Measurements from ENCODE around the gene ZNF428.

ZNF428 gene

GRCh38 chr19:43611788-43612187 is 7.6 kb downstream of the ZNF428 start, which contains the start of gene SRRM5:
Gene SRRM5, plus strand, starts transcription at chr19:43612088. Its CDS starts 34 bp downstream, at chr19:43612122.
- no peak within 1 kb of the TSS for H3K9ac ChIP-seq (ENCODE audit: low read length)
- H3K4me2 ChIP-seq (ENCODE audit: low read length), result no peak within 1 kb of the TSS
- peaks cover 33 to 46% of the 10 kb centered on the region in 2 experiments for H3K36me3 ChIP-seq (ENCODE audit: control insufficient read depth in 1 of 2, insufficient read depth in 2 of 2, low read length in 2 of 2)
- H3K4ac ChIP-seq (ENCODE audit: low read depth, low read length), result no peak within 1 kb of the TSS
- no peak within 1 kb of the TSS for H2BK12ac ChIP-seq (ENCODE audit: low read length)
- no peak within 1 kb of the TSS for H2BK5ac ChIP-seq (ENCODE audit: low read depth, low read length, poor library complexity)
- no peak within 1 kb of the TSS for H2AK5ac ChIP-seq (ENCODE audit: low read length)
- no peak within 1 kb of the TSS for H3K4me3 ChIP-seq (ENCODE audit: low read depth, low read length)
- no peak within 1 kb of the TSS for H3K27ac ChIP-seq (ENCODE audit: low read depth, low read length)
- H2BK120ac ChIP-seq (ENCODE audit: insufficient read depth, low read length, poor library complexity), result no peak within 1 kb of the TSS
- no peaks in the 10 kb centered on the region for H3K4me1 ChIP-seq (ENCODE audit: control insufficient read depth in 1 of 2, insufficient read depth in 2 of 2, low read length in 2 of 2)
- no peak within 1 kb of the TSS for H2AFZ ChIP-seq (ENCODE audit: insufficient read depth, low read length, poor library complexity)
- no peaks in the 10 kb centered on the region for H3K79me1 ChIP-seq (ENCODE audit: low read length)
- no peaks in the 10 kb centered on the region for H3K27me3 ChIP-seq (ENCODE audit: insufficient read depth, low read length)
- H3K23ac ChIP-seq (ENCODE audit: low read length), result no peak within 1 kb of the TSS
- DNase-seq, result no peak
- H4K91ac ChIP-seq (ENCODE audit: low read depth, low read length), result no peak within 1 kb of the TSS
- H3K14ac ChIP-seq (ENCODE audit: low read length), result no peak within 1 kb of the TSS
- peaks cover 1% of the 10 kb centered on the region for H3K9me3 ChIP-seq (ENCODE audit: insufficient read depth, low read depth, low read length)
- H4K12ac ChIP-seq (ENCODE audit: low read depth, low read length), result no peak within 1 kb of the TSS
- H3K79me2 ChIP-seq (ENCODE audit: control insufficient read depth, insufficient read depth, low read length, poor library complexity), result no peaks in the 10 kb centered on the region
- H3K18ac ChIP-seq (ENCODE audit: low read length), result no peak within 1 kb of the TSS
- no CpG with 5 or more reads among the region's 3 CpGs for WGBS (ENCODE audit: extremely low coverage, insufficient coverage, insufficient read length)
- no peak within 1 kb of the TSS for H4K8ac ChIP-seq (ENCODE audit: low read depth, low read length)

GRCh38 chr19:43610493-43610892 is 8.9 kb downstream of the ZNF428 start:
- Histone ChIP-seq H3K4ac (ENCODE audit: low read depth, low read length) (no peak overlapping the region), H2BK5ac (ENCODE audit: low read depth, low read length, poor library complexity) (no peak overlapping the region), H3K36me3 (ENCODE audit: control insufficient read depth in 1 of 2, insufficient read depth in 2 of 2, low read length in 2 of 2) (peaks cover 34 to 50% of the 10 kb centered on the region in 2 experiments), H3K4me2 (ENCODE audit: low read length) (no peak overlapping the region), H3K4me1 (ENCODE audit: control insufficient read depth in 1 of 2, insufficient read depth in 2 of 2, low read length in 2 of 2) (no peaks in the 10 kb centered on the region), H3K9ac (ENCODE audit: low read length) (no peak overlapping the region), H2BK120ac (ENCODE audit: insufficient read depth, low read length, poor library complexity) (no peak overlapping the region), H4K8ac (ENCODE audit: low read depth, low read length) (no peak overlapping the region), H3K9me3 (ENCODE audit: insufficient read depth, low read depth, low read length) (peaks cover 1% of the 10 kb centered on the region), H2AK5ac (ENCODE audit: low read length) (no peak overlapping the region), H2AFZ (ENCODE audit: insufficient read depth, low read length, poor library complexity) (no peak overlapping the region), H3K18ac (ENCODE audit: low read length) (no peak overlapping the region), H3K27me3 (ENCODE audit: insufficient read depth, low read length) (no peaks in the 10 kb centered on the region), H3K23ac (ENCODE audit: low read length) (no peak overlapping the region), H3K79me2 (ENCODE audit: control insufficient read depth, insufficient read depth, low read length, poor library complexity) (no peaks in the 10 kb centered on the region), H4K12ac (ENCODE audit: low read depth, low read length) (no peak overlapping the region), H3K27ac (ENCODE audit: low read depth, low read length) (no peak overlapping the region), H3K14ac (ENCODE audit: low read length) (no peak overlapping the region), H2BK12ac (ENCODE audit: low read length) (no peak overlapping the region), H4K91ac (ENCODE audit: low read depth, low read length) (no peak overlapping the region), H3K4me3 (ENCODE audit: low read depth, low read length) (no peak overlapping the region), H3K79me1 (ENCODE audit: low read length) (no peaks in the 10 kb centered on the region)
- no peak for DNase-seq
- WGBS (ENCODE audit: extremely low coverage, insufficient coverage, insufficient read length), result no CpG with 5 or more reads among the region's 3 CpGs

- no peak overlapping the region for H4K8ac ChIP-seq (ENCODE audit: low read depth, low read length)
- H3K36me3 ChIP-seq (ENCODE audit: control insufficient read depth in 1 of 2, insufficient read depth in 2 of 2, low read length in 2 of 2), result peaks cover 34 to 50% of the 10 kb centered on the region in 2 experiments
- H3K4ac ChIP-seq (ENCODE audit: low read depth, low read length), result no peak overlapping the region
- no peak overlapping the region for H2BK120ac ChIP-seq (ENCODE audit: insufficient read depth, low read length, poor library complexity)
- no peak overlapping the region for H3K4me3 ChIP-seq (ENCODE audit: low read depth, low read length)
- no peak overlapping the region for H3K18ac ChIP-seq (ENCODE audit: low read length)
- H2AK5ac ChIP-seq (ENCODE audit: low read length), result no peak overlapping the region
- H3K4me2 ChIP-seq (ENCODE audit: low read length), result no peak overlapping the region
- DNase-seq, result no peak
- peaks cover 1% of the 10 kb centered on the region for H3K9me3 ChIP-seq (ENCODE audit: insufficient read depth, low read depth, low read length)
- H3K27me3 ChIP-seq (ENCODE audit: insufficient read depth, low read length), result no peaks in the 10 kb centered on the region
- no peaks in the 10 kb centered on the region for H3K79me1 ChIP-seq (ENCODE audit: low read length)
- H2AFZ ChIP-seq (ENCODE audit: insufficient read depth, low read length, poor library complexity), result no peak overlapping the region
- H3K4me1 ChIP-seq (ENCODE audit: control insufficient read depth in 1 of 2, insufficient read depth in 2 of 2, low read length in 2 of 2), result no peaks in the 10 kb centered on the region
- H3K23ac ChIP-seq (ENCODE audit: low read length), result no peak overlapping the region
- H2BK5ac ChIP-seq (ENCODE audit: low read depth, low read length, poor library complexity), result no peak overlapping the region
- H2BK12ac ChIP-seq (ENCODE audit: low read length), result no peak overlapping the region
- H3K27ac ChIP-seq (ENCODE audit: low read depth, low read length), result no peak overlapping the region
- no CpG with 5 or more reads among the region's 7 CpGs for WGBS (ENCODE audit: extremely low coverage, insufficient coverage, insufficient read length)
- H3K79me2 ChIP-seq (ENCODE audit: control insufficient read depth, insufficient read depth, low read length, poor library complexity), result no peaks in the 10 kb centered on the region
- H4K12ac ChIP-seq (ENCODE audit: low read depth, low read length), result no peak overlapping the region
- H4K91ac ChIP-seq (ENCODE audit: low read depth, low read length), result no peak overlapping the region
- H3K9ac ChIP-seq (ENCODE audit: low read length), result no peak overlapping the region
- no peak overlapping the region for H3K14ac ChIP-seq (ENCODE audit: low read length)
These were observed 9.6 kb downstream of the ZNF428 start for GRCh38 chr19:43609872-43610271.

- Histone ChIP-seq H3K4ac (ENCODE audit: low read depth, low read length) (no peak overlapping the region), H3K27ac (ENCODE audit: low read depth, low read length) (no peak overlapping the region), H3K4me2 (ENCODE audit: low read length) (no peak overlapping the region), H3K4me3 (ENCODE audit: low read depth, low read length) (no peak overlapping the region), H3K9ac (ENCODE audit: low read length) (no peak overlapping the region), H4K12ac (ENCODE audit: low read depth, low read length) (no peak overlapping the region), H3K4me1 (ENCODE audit: control insufficient read depth in 1 of 2, insufficient read depth in 2 of 2, low read length in 2 of 2) (no peaks in the 10 kb centered on the region), H3K27me3 (ENCODE audit: insufficient read depth, low read length) (no peaks in the 10 kb centered on the region), H2AFZ (ENCODE audit: insufficient read depth, low read length, poor library complexity) (no peak overlapping the region), H2BK5ac (ENCODE audit: low read depth, low read length, poor library complexity) (no peak overlapping the region), H3K14ac (ENCODE audit: low read length) (no peak overlapping the region), H3K36me3 (ENCODE audit: control insufficient read depth in 1 of 2, insufficient read depth in 2 of 2, low read length in 2 of 2) (peaks cover 18 to 32% of the 10 kb centered on the region in 2 experiments), H4K8ac (ENCODE audit: low read depth, low read length) (no peak overlapping the region), H3K23ac (ENCODE audit: low read length) (no peak overlapping the region), H4K91ac (ENCODE audit: low read depth, low read length) (no peak overlapping the region), H3K79me1 (ENCODE audit: low read length) (no peaks in the 10 kb centered on the region), H2BK120ac (ENCODE audit: insufficient read depth, low read length, poor library complexity) (no peak overlapping the region), H2BK12ac (ENCODE audit: low read length) (no peak overlapping the region), H2AK5ac (ENCODE audit: low read length) (no peak overlapping the region), H3K18ac (ENCODE audit: low read length) (no peak overlapping the region), H3K9me3 (ENCODE audit: insufficient read depth, low read depth, low read length) (peaks cover 1% of the 10 kb centered on the region), H3K79me2 (ENCODE audit: control insufficient read depth, insufficient read depth, low read length, poor library complexity) (no peaks in the 10 kb centered on the region)
- WGBS (ENCODE audit: extremely low coverage, insufficient coverage, insufficient read length), result no CpG with 5 or more reads among the region's 28 CpGs
- DNase-seq, result no peak
These were observed 11.9 kb downstream of the ZNF428 start for GRCh38 chr19:43607238-43608205.

Data from trophoblast cell (in vitro differentiated cells and primary cell).